ENCODE measurements around the gene ATXN7. TPM values are rescaled to one million over a fixed set of nuclear protein-coding genes. Genes with fewer than 3 reads are reported as not detected.

ATXN7 gene
- total and polyA plus RNA-seq, 2 of the 13 experiments (the other 11 are each of a cell fraction or from before 2014, with no cell fraction given): 13.8 to 20.0 TPM

- TF ChIP-seq, protein P1, sequence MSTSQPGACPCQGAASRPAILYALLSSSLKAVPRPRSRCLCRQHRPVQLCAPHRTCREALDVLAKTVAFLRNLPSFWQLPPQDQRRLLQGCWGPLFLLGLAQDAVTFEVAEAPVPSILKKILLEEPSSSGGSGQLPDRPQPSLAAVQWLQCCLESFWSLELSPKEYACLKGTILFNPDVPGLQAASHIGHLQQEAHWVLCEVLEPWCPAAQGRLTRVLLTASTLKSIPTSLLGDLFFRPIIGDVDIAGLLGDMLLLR (CRISPR knock-in tag; IDR thresholded peaks at IDR 0.05): peak; percentile 86
- TF ChIP-seq HIVEP1 (CRISPR knock-in tag; IDR thresholded peaks at IDR 0.05) (peak; percentile 75), ZBTB37 (CRISPR knock-in tag; IDR thresholded peaks at IDR 0.05) (no peak), NBN (conservative IDR thresholded peaks at IDR 0.05) (no peak), ATF3 (CRISPR knock-in tag; IDR thresholded peaks at IDR 0.05) (no peak), KAT8 (CRISPR knock-in tag; IDR thresholded peaks at IDR 0.05) (peak; percentile 97), SNRNP70 (IDR thresholded peaks at IDR 0.05; ENCODE audit: low read depth, low read length) (no peak), ONECUT2 (CRISPR knock-in tag; IDR thresholded peaks at IDR 0.05) (no peak), KDM3A (CRISPR knock-in tag; IDR thresholded peaks at IDR 0.05; ENCODE audit: low read depth) (no peak; the same call in none of the 2 replicates), GPBP1L1 (CRISPR knock-in tag; IDR thresholded peaks at IDR 0.05) (no peak), ZNF614 (CRISPR knock-in tag; IDR thresholded peaks at IDR 0.05; ENCODE audit: borderline replicate concordance) (peak; percentile 88), ZNF138 (CRISPR knock-in tag; IDR thresholded peaks at IDR 0.05; ENCODE audit: low read depth) (0 out of 2 replicates have a peak, but pooled peaks have one; percentile 57), NKX3-1 (CRISPR knock-in tag; IDR thresholded peaks at IDR 0.05) (0 out of 2 replicates have a peak, but pooled peaks have one; percentile 60)
- TF ChIP-seq, protein P2, sequence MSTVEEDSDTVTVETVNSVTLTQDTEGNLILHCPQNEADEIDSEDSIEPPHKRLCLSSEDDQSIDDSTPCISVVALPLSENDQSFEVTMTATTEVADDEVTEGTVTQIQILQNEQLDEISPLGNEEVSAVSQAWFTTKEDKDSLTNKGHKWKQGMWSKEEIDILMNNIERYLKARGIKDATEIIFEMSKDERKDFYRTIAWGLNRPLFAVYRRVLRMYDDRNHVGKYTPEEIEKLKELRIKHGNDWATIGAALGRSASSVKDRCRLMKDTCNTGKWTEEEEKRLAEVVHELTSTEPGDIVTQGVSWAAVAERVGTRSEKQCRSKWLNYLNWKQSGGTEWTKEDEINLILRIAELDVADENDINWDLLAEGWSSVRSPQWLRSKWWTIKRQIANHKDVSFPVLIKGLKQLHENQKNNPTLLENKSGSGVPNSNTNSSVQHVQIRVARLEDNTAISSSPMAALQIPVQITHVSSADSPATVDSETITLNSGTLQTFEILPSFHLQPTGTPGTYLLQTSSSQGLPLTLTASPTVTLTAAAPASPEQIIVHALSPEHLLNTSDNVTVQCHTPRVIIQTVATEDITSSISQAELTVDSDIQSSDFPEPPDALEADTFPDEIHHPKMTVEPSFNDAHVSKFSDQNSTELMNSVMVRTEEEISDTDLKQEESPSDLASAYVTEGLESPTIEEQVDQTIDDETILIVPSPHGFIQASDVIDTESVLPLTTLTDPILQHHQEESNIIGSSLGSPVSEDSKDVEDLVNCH (CRISPR knock-in tag; IDR thresholded peaks at IDR 0.05): no peak
- TF ChIP-seq, protein P3, sequence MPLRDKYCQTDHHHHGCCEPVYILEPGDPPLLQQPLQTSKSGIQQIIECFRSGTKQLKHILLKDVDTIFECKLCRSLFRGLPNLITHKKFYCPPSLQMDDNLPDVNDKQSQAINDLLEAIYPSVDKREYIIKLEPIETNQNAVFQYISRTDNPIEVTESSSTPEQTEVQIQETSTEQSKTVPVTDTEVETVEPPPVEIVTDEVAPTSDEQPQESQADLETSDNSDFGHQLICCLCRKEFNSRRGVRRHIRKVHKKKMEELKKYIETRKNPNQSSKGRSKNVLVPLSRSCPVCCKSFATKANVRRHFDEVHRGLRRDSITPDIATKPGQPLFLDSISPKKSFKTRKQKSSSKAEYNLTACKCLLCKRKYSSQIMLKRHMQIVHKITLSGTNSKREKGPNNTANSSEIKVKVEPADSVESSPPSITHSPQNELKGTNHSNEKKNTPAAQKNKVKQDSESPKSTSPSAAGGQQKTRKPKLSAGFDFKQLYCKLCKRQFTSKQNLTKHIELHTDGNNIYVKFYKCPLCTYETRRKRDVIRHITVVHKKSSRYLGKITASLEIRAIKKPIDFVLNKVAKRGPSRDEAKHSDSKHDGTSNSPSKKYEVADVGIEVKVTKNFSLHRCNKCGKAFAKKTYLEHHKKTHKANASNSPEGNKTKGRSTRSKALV (CRISPR knock-in tag; IDR thresholded peaks at IDR 0.05): peak; percentile 76
- TF ChIP-seq, protein P4, sequence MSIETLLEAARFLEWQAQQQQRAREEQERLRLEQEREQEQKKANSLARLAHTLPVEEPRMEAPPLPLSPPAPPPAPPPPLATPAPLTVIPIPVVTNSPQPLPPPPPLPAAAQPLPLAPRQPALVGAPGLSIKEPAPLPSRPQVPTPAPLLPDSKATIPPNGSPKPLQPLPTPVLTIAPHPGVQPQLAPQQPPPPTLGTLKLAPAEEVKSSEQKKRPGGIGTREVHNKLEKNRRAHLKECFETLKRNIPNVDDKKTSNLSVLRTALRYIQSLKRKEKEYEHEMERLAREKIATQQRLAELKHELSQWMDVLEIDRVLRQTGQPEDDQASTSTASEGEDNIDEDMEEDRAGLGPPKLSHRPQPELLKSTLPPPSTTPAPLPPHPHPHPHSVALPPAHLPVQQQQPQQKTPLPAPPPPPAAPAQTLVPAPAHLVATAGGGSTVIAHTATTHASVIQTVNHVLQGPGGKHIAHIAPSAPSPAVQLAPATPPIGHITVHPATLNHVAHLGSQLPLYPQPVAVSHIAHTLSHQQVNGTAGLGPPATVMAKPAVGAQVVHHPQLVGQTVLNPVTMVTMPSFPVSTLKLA (IDR thresholded peaks at IDR 0.05): no peak
- TF ChIP-seq, protein P5, sequence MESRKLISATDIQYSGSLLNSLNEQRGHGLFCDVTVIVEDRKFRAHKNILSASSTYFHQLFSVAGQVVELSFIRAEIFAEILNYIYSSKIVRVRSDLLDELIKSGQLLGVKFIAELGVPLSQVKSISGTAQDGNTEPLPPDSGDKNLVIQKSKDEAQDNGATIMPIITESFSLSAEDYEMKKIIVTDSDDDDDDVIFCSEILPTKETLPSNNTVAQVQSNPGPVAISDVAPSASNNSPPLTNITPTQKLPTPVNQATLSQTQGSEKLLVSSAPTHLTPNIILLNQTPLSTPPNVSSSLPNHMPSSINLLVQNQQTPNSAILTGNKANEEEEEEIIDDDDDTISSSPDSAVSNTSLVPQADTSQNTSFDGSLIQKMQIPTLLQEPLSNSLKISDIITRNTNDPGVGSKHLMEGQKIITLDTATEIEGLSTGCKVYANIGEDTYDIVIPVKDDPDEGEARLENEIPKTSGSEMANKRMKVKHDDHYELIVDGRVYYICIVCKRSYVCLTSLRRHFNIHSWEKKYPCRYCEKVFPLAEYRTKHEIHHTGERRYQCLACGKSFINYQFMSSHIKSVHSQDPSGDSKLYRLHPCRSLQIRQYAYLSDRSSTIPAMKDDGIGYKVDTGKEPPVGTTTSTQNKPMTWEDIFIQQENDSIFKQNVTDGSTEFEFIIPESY (CRISPR knock-in tag; IDR thresholded peaks at IDR 0.05): peak; percentile 57; the same call in 1 of the 2 replicates
Observed at GRCh38 chr3:64023187-64023860, 159.7 kb downstream of the ATXN7 start, which contains the start of gene PSMD6 (continued).

Measured in HepG2 (cell line).